ENCODE data around the gene HLA-DOB.

DNA sequence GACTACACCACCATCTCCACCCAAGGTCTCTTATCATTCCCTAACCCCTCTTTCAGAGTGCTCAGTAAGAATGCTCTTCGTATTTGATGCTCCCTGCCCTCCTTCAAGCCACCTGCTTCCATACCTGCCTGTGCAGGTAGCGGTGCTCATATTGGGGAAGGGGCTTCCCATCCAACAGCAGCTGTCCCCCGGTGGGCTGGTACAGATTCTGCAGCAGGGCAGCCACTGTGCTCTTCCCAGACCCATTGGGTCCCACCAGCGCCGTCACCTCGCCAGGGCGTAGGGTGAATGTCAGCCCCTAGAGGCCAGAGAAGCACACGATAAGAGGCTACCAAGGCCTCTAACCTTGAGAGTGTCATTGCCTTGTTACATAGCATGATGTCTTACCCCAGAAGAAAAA lies 31.0 kb upstream of the HLA-DOB start:
- TF ChIP-seq POLR2A (IDR thresholded peaks at IDR 0.05), result no peak
- TF ChIP-seq, protein P1, sequence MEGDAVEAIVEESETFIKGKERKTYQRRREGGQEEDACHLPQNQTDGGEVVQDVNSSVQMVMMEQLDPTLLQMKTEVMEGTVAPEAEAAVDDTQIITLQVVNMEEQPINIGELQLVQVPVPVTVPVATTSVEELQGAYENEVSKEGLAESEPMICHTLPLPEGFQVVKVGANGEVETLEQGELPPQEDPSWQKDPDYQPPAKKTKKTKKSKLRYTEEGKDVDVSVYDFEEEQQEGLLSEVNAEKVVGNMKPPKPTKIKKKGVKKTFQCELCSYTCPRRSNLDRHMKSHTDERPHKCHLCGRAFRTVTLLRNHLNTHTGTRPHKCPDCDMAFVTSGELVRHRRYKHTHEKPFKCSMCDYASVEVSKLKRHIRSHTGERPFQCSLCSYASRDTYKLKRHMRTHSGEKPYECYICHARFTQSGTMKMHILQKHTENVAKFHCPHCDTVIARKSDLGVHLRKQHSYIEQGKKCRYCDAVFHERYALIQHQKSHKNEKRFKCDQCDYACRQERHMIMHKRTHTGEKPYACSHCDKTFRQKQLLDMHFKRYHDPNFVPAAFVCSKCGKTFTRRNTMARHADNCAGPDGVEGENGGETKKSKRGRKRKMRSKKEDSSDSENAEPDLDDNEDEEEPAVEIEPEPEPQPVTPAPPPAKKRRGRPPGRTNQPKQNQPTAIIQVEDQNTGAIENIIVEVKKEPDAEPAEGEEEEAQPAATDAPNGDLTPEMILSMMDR (IDR thresholded peaks at IDR 0.05), result no peak

Measured in upper lobe of left lung (tissue), 4 donors.